CD4-positive, alpha-beta T cell treated with Interleukin-10 for 1 hour (primary cell): ENCODE data around the gene SLC12A7.
"Not testable (repeated sequence)": the region's sequence is repeated elsewhere in the genome, so short reads cannot be mapped to it uniquely, and the experiment has no call there.

Experiments used
- DNase-seq: peaks from one replicate; pipeline ENCODE4 v3.0.0-alpha.2; 2020

SLC12A7 gene

GRCh38 chr5:1140171-1140817 lies 28.4 kb upstream of the SLC12A7 start:
- DNase-seq, result peak; percentile 70

- DNase-seq, result no peak
Measured at GRCh38 chr5:1139331-1140170, 27.7 kb upstream of the SLC12A7 start.

- DNase-seq, result no peak
Measured at GRCh38 chr5:1138445-1139245, 26.8 kb upstream of the SLC12A7 start.

GRCh38 chr5:1137567-1138444 lies 25.9 kb upstream of the SLC12A7 start:
- no peak for DNase-seq

GRCh38 chr5:1136814-1137213 lies 25.0 kb upstream of the SLC12A7 start:
- DNase-seq, result no peak

- no peak for DNase-seq
Measured at GRCh38 chr5:1135696-1136525, 24.0 kb upstream of the SLC12A7 start.

GRCh38 chr5:1134478-1134877 lies 22.6 kb upstream of the SLC12A7 start:
- DNase-seq, result peak; percentile 21

- DNase-seq, result no peak
Measured at GRCh38 chr5:1133510-1134201, 21.8 kb upstream of the SLC12A7 start.

GRCh38 chr5:1133108-1133507 lies 21.2 kb upstream of the SLC12A7 start:
- no peak for DNase-seq

GRCh38 chr5:1132570-1132969 lies 20.7 kb upstream of the SLC12A7 start:
- DNase-seq, result no peak

GRCh38 chr5:1131726-1132125 lies 19.9 kb upstream of the SLC12A7 start:
- no peak for DNase-seq

- DNase-seq, result no peak
Measured at GRCh38 chr5:1131191-1131621, 19.3 kb upstream of the SLC12A7 start.

GRCh38 chr5:1130218-1130946 lies 18.5 kb upstream of the SLC12A7 start:
- no peak for DNase-seq

GRCh38 chr5:1129711-1130055 lies 17.8 kb upstream of the SLC12A7 start:
- no peak for DNase-seq

GRCh38 chr5:1128977-1129710 lies 17.3 kb upstream of the SLC12A7 start:
- no peak for DNase-seq

- DNase-seq, result no peak
Measured at GRCh38 chr5:1127959-1128785, 16.3 kb upstream of the SLC12A7 start.

- not testable (repeated sequence) for DNase-seq
Measured at GRCh38 chr5:1125695-1126094, 13.8 kb upstream of the SLC12A7 start.

- no peak for DNase-seq
Measured at GRCh38 chr5:1125030-1125357, 13.1 kb upstream of the SLC12A7 start.
